Right atrium auricular region (tissue), 2 donors: ENCODE measurements around the gene ZYG11A. TPM values are rescaled to one million over a fixed set of nuclear protein-coding genes. Genes with fewer than 3 reads are reported as not detected.
"Not testable (repeated sequence)": the region's sequence is repeated elsewhere in the genome, so short reads cannot be mapped to it uniquely, and the experiment has no call there.

Source experiments
- DNase-seq: peaks from one replicate; pipeline ENCODE4 v3.0.0-alpha.2; 2019; ENCODE audit warnings: low spot score
- H3K27ac ChIP-seq, 2 donors: fragments of 200-600 bp; sonication (generic); 1 replicate in 1 of 2; 2 replicates in 1 of 2; pipeline ENCODE4 v1.5.1; 2016 to 2019
- H3K27me3 ChIP-seq, 2 donors: fragments of 200-600 bp; sonication (generic); one replicate each; pipeline versions ENCODE4 v1.5.1 to v1.6.0; 2017 to 2019
- H3K36me3 ChIP-seq: fragments of 200-600 bp; sonication (generic); one replicate; pipeline ENCODE4 v1.5.1; 2016
- H3K4me1 ChIP-seq, 2 donors: fragments of 200-600 bp; sonication (generic); one replicate each; pipeline versions ENCODE4 v1.5.1 to v1.6.0; 2017 to 2019
- H3K4me3 ChIP-seq, 2 donors: fragments of 200-600 bp; sonication (generic); 1 replicate in 1 of 2; 2 replicates in 1 of 2; pipeline ENCODE4 v1.5.1; 2017 to 2019; ENCODE audit warnings: mild to moderate bottlenecking in 1 of 2, moderate library complexity in 1 of 2
- H3K9me3 ChIP-seq, 2 donors: fragments of 200-600 bp; sonication (generic); one replicate each; pipeline ENCODE4 v1.5.1; 2019
- total RNA-seq, 2 donors: library from RNA; depleted of rRNA; stranded (reverse); fragments of >200 nt; gene quantifications; one replicate each; pipeline ENCODE4 v1.1.0, GENCODE V29; 2016
- TF ChIP-seq, protein P1 (sequence below), 2 donors: fragments of 200-600 bp; sonication (generic); IDR thresholded peaks; one replicate each; pipeline ENCODE4 v1.5.1; 2019; ENCODE audit warnings: antibody characterized with exemption in 2 of 2

The ZYG11A gene
- total RNA-seq, 2 donors from 2014 or later, result not detected

GRCh38 chr1:52867087-52867863, 24.7 kb downstream of the ZYG11A start:
- TF ChIP-seq, protein P1, sequence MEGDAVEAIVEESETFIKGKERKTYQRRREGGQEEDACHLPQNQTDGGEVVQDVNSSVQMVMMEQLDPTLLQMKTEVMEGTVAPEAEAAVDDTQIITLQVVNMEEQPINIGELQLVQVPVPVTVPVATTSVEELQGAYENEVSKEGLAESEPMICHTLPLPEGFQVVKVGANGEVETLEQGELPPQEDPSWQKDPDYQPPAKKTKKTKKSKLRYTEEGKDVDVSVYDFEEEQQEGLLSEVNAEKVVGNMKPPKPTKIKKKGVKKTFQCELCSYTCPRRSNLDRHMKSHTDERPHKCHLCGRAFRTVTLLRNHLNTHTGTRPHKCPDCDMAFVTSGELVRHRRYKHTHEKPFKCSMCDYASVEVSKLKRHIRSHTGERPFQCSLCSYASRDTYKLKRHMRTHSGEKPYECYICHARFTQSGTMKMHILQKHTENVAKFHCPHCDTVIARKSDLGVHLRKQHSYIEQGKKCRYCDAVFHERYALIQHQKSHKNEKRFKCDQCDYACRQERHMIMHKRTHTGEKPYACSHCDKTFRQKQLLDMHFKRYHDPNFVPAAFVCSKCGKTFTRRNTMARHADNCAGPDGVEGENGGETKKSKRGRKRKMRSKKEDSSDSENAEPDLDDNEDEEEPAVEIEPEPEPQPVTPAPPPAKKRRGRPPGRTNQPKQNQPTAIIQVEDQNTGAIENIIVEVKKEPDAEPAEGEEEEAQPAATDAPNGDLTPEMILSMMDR (IDR thresholded peaks at IDR 0.05), result no peak
- no peaks in the 10 kb centered on the region for H3K36me3 ChIP-seq
- DNase-seq, result no peak

GRCh38 chr1:52869727-52870126, 27.2 kb downstream of the ZYG11A start:
- DNase-seq, H3K27ac ChIP-seq, H3K4me1 ChIP-seq, H3K9me3 ChIP-seq, H3K4me3 ChIP-seq, H3K27me3 ChIP-seq, H3K36me3 ChIP-seq: not testable (repeated sequence)

More at GRCh38 chr1:52867087-52867863, 24.7 kb downstream of the ZYG11A start:
- Histone ChIP-seq H3K4me3 (no peak overlapping the region), H3K27me3 (no peaks in the 10 kb centered on the region), H3K4me1 (no peaks in the 10 kb centered on the region), H3K9me3 (no peaks in the 10 kb centered on the region), H3K27ac (no peak overlapping the region)

GRCh38 chr1:52876843-52877242, 34.3 kb downstream of the ZYG11A start:
- no peaks in the 10 kb centered on the region for H3K9me3 ChIP-seq
- H3K4me3 ChIP-seq, result no peak overlapping the region
- no peaks in the 10 kb centered on the region for H3K27me3 ChIP-seq
- TF ChIP-seq, protein P1 (IDR thresholded peaks at IDR 0.05), result no peak
- DNase-seq, result no peak
- H3K36me3 ChIP-seq, result no peaks in the 10 kb centered on the region
- no peak overlapping the region for H3K27ac ChIP-seq
- no peaks in the 10 kb centered on the region for H3K4me1 ChIP-seq

- TF ChIP-seq, protein P1 (IDR thresholded peaks at IDR 0.05), result no peak
- Histone ChIP-seq H3K9me3 (no peaks in the 10 kb centered on the region), H3K36me3 (no peaks in the 10 kb centered on the region), H3K4me3 (no peak overlapping the region), H3K27ac (no peak overlapping the region), H3K27me3 (no peaks in the 10 kb centered on the region), H3K4me1 (no peaks in the 10 kb centered on the region)
- DNase-seq, result no peak
Observed at GRCh38 chr1:52877554-52877953, 35.0 kb downstream of the ZYG11A start.

- H3K36me3 ChIP-seq, result no peaks in the 10 kb centered on the region
- no peaks in the 10 kb centered on the region for H3K4me1 ChIP-seq
- H3K27me3 ChIP-seq, result no peaks in the 10 kb centered on the region
- H3K27ac ChIP-seq, result no peak overlapping the region
- no peak overlapping the region for H3K4me3 ChIP-seq
- H3K9me3 ChIP-seq, result no peaks in the 10 kb centered on the region
- DNase-seq, result no peak
- TF ChIP-seq, protein P1 (IDR thresholded peaks at IDR 0.05), result no peak
Observed at GRCh38 chr1:52880206-52880605, 37.6 kb downstream of the ZYG11A start.

GRCh38 chr1:52887483-52887882, 44.9 kb downstream of the ZYG11A start:
- no peak overlapping the region for H3K27ac ChIP-seq
- TF ChIP-seq, protein P1 (IDR thresholded peaks at IDR 0.05), result no peak
- H3K4me3 ChIP-seq, result no peak overlapping the region
- DNase-seq, result no peak
- H3K36me3 ChIP-seq, result no peaks in the 10 kb centered on the region
- no peaks in the 10 kb centered on the region for H3K9me3 ChIP-seq
- H3K27me3 ChIP-seq, result no peaks in the 10 kb centered on the region
- H3K4me1 ChIP-seq, result no peaks in the 10 kb centered on the region
